NAMALWA (cell line): ENCODE results near the gene KYNU.
"Not testable (repeated sequence)": the region's sequence is repeated elsewhere in the genome, so short reads cannot be mapped to it uniquely, and the experiment has no call there.

Experiments
- DNase-seq: peaks from one replicate; pipeline ENCODE4 v3.0.0-alpha.2; 2015; ENCODE audit warnings: low spot score

The KYNU gene

GRCh38 chr2:143026411-143027054 lies 149.1 kb downstream of the KYNU start:
- DNase-seq: no peak

GRCh38 chr2:143029141-143029540 lies 151.7 kb downstream of the KYNU start:
- no peak for DNase-seq

- no peak for DNase-seq
Observed at GRCh38 chr2:143030127-143030526, 152.7 kb downstream of the KYNU start.

GRCh38 chr2:143034292-143035074 lies 157.0 kb downstream of the KYNU start:
- DNase-seq: peak; percentile 91

- DNase-seq: no peak
Observed at GRCh38 chr2:143051465-143051864, 174.0 kb downstream of the KYNU start.

GRCh38 chr2:143053437-143053836 lies 176.0 kb downstream of the KYNU start:
- not testable (repeated sequence) for DNase-seq

- DNase-seq: no peak
Observed at GRCh38 chr2:143056550-143056949, 179.1 kb downstream of the KYNU start.

- DNase-seq: no peak
Observed at GRCh38 chr2:143058851-143059250, 181.4 kb downstream of the KYNU start.

- DNase-seq: no peak
Observed at GRCh38 chr2:143063612-143064200, 186.2 kb downstream of the KYNU start.

- no peak for DNase-seq
Observed at GRCh38 chr2:143068094-143068493, 190.6 kb downstream of the KYNU start.

GRCh38 chr2:143068509-143068908 lies 191.0 kb downstream of the KYNU start:
- peak; percentile 41 for DNase-seq

GRCh38 chr2:143070704-143071103 lies 193.2 kb downstream of the KYNU start:
- DNase-seq: no peak

GRCh38 chr2:143071185-143071876 lies 193.9 kb downstream of the KYNU start:
- DNase-seq: no peak

GRCh38 chr2:143074913-143075312 lies 197.4 kb downstream of the KYNU start:
- not testable (repeated sequence) for DNase-seq

- DNase-seq: no peak
Observed at GRCh38 chr2:143075711-143076110, 198.2 kb downstream of the KYNU start.

- DNase-seq: peak; percentile 14
Observed at GRCh38 chr2:143078104-143078503, 200.6 kb downstream of the KYNU start.

- DNase-seq: no peak
Observed at GRCh38 chr2:143081616-143082015, 204.2 kb downstream of the KYNU start.

- no peak for DNase-seq
Observed at GRCh38 chr2:143083636-143084035, 206.2 kb downstream of the KYNU start.

GRCh38 chr2:143084462-143084861 lies 207.0 kb downstream of the KYNU start:
- DNase-seq: no peak

- DNase-seq: no peak
Observed at GRCh38 chr2:143085125-143085784, 207.8 kb downstream of the KYNU start.

GRCh38 chr2:143087033-143087432 lies 209.6 kb downstream of the KYNU start:
- no peak for DNase-seq

GRCh38 chr2:143088388-143088787 lies 210.9 kb downstream of the KYNU start:
- DNase-seq: no peak
